CD4-positive, alpha-beta T cell treated with Interleukin-4 for 1 hour (primary cell): ENCODE results near the gene MVP.
"Not testable (repeated sequence)": the region's sequence is repeated elsewhere in the genome, so short reads cannot be mapped to it uniquely, and the experiment has no call there.

ENCODE experiments used
- DNase-seq, 2 donors: peaks; one replicate each; pipeline ENCODE4 v3.0.0-alpha.2; 2020 to 2022

The MVP gene

DNA sequence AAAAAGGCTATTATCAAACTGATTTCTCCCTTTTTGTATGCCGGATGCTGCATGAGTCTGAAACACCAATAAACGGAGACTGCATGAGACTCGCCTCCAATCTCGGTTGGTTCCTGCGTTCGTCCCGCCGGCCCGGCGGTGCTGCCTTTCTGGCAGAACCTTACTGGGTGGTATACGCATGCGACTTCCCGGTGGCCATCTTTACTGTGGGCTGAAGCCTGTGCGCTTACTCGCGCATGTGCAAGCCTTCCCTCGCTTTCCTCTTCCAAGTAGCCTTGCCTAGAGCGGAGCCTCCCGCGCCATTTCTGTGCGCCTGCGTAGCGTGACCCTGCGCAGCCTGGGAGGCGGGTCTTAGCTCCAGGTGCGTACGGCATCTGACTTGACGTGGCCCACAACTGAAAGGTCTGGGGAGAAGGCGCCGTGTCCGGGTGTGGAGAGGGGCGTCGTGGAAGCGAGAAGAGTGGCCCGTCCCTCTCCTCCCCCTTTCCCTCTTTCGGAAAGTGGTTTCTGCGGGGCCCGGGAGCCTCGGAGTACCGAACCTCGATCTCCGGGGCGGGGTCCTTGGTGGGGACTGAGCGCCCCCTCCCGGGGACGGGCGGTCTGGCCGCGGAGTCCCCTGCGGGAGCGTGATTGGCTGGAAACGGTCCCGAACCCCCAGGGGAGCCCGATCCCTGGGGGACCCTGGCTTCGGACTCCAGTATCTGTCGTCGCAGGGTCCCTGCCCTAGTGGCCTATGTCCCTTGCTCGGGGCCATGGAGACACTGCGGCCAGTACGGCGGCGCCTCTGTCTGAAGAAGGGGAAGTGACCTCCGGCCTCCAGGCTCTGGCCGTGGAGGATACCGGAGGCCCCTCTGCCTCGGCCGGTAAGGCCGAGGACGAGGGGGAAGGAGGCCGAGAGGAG, 4.2 kb upstream of the MVP start, which contains the start of gene PAGR1:
Gene PAGR1 (plus strand): TSS at position 360 of the 901 bp plus-strand sequence. CDS start 374 bp downstream, at position 734.
- peak; percentile 100 for DNase-seq

DNA sequence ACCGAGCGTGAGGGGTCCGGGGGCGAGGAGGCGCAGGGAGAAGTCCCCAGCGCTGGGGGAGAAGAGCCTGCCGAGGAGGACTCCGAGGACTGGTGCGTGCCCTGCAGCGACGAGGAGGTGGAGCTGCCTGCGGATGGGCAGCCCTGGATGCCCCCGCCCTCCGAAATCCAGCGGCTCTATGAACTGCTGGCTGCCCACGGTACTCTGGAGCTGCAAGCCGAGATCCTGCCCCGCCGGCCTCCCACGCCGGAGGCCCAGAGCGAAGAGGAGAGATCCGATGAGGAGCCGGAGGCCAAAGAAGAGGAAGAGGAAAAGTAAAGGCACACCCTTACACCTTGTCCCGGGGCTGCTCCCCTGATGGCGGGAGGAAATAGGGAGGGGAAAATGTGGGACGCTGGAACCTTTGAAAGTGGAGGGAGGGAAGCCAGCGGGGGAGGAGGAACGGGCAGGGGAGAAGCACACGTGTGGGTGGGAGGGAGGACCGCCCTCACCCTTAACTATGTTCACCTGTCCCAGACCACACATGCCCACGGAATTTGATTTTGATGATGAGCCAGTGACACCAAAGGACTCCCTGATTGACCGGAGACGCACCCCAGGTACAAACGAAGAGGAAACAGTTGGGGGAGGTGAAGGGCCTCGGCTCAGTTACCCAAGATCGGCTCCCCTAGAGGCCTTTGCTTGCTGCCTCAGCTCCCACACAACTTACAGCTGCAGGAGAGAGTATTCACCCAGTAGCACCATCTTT, 3.4 kb upstream of the MVP start:
- DNase-seq: peak; percentile 43 to 50

DNA sequence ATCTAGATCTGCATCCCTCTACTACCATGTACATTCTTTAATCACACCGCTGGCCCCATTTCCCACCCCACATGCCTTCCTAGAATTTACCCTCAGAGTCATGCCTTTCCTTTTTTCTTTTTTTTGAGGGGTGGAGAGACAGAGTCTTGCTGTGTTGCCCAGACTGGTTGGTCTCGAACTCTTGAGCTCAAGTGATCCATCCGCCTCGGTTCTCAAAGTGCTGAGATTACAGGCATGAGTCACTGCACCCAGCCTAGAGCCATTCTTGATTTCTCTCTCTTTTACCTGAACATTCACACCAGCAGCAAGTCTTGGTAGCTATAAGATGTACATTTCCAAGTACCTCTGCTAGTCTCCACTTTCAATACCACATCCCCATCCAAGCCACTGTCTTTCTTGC, 2.2 kb upstream of the MVP start:
- DNase-seq: no peak

DNA sequence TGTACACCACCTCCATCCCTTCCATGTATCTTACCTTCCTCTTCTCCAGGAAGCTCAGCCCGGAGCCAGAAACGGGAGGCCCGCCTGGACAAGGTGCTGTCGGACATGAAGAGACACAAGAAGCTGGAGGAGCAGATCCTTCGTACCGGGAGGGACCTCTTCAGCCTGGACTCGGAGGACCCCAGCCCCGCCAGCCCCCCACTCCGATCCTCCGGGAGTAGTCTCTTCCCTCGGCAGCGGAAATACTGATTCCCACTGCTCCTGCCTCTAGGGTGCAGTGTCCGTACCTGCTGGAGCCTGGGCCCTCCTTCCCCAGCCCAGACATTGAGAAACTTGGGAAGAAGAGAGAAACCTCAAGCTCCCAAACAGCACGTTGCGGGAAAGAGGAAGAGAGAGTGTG, 756 bp upstream of the MVP start:
- DNase-seq: no peak

DNA sequence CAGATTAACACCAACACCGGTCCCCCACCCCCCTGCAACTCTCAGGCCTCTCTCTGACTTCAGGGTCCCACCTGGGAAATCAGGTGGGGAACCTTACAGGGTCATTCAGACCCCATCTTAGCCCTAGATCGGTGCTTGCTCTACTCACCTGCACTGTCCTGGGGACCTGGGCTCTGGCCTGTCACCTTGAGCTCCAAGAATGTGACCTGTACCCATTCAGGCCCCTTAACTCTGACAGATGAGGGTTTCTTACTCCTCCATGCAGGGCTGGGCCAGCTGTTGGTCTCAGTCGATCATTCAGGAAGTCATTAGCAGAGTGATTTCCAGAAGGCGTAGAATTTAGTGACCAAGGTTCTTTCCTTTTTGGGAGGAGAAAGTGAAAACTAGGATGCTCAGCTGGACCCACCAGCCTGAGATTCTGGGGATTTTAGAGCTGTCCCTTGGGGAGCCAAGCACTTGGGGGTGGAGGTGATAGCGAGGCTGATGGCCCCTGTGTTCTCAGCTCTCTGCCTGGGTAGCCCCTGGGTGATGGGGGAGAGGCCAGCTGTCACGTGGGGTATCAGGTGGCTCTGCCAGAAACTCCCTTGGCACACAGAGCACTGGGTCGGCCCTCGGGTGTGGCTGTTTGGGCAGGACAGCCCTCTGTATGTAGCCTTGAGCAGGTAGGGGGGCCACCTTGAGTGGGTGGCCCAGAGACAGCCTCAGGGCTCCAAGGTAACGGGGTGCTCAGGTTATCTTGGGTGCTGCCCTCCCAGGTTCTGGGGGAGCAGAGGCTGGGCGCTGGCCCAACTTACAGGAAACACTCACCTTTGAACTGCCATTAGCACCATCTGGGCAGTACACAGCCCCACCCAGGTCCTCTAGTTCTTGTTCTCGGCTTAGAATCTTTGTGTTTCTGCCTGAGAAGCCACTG, 724 bp downstream of the MVP start:
- peak; percentile 55 to 60 for DNase-seq

DNA sequence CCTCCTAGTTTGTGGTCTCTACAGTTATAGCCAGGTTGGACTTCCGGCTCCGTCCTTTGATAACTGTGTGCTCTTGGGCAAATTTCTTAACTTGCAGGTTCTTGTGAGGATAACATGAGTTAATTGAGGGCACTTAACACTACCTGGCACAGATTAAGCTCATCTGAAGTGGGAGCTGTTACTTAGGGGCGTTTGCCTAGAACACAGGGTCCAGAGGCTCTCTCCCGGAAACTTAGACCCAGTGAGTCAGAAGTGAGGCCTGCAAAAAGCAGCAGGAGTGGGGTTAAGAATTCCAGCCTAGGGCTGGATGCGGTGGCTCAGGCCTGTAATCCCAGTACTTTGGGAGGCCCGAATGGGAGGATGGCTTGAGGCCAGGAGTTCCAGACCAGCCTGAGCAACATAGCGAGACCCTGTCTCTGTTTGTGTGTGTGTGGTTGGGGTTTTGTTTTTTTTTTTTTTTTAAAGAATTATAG, 1.4 kb downstream of the MVP start:
- no peak for DNase-seq

DNA sequence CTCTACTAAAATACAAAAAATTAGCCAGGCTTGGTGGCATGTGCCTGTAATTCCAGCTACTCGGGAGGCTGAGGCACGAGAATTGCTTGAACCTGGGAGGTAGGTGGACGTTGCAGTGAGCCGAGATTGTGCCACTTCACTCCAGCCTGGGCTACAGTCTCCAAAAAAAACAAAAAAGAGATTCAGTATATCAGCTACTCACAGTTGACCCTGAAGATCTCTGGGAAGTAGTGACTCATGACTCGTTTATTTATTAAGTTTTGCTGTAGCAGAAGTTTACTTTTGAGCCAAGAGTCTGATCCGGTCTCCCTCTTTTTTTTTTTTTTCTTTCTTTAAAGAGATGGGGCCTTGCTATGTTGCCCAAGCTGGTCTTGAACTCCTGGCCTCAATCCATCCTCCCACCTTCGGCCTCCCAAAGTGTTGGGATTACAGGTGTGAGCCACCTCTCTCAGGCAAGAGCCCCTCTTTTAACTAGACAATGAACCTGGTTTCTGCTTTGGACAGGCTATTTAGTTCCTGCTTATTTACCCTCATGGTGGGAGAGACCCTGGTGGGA, 4.4 kb downstream of the MVP start:
- no peak for DNase-seq

DNA sequence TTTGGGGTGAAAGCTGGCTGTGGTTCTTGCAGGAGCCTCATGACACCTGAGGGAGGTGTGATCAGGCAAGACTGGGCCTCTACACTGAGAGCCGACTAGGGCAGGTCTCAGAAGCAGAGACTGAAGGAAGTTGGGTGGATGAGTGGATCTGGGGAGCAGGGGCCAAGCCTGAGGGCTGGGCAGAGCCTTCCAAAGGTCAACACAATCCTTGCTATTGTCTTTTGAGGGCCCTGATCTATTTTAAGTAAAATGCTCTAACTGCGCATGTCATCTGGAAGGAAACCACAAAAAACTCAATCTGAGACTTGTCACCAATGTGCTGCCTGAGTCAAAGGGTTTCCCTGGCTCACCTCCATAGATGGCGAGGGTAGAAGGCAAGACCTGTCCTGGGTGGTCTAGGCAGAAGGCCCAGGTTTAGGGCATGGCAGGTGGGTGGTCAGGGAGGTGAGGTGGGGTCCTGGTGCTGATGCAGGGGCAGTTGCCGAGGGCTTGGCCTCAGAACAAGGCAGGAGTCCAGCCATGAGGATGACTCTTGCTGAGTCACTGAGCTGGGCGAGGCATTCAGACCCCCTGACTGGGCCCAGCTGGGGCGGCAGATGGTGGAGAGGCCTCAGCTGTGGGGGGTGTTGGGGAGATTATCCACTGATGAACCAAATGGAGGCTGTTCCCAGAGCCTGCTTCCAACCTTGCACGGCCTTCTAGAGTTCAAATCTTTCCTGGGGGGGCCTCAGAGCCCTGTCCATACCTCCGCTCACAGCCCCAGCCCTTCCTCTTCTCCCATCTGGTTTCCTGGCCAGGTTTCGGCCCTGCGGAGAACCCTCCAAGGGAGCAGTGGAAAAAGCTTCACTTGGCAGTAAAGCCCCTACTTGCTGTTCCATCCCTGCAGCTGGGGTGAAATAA, 5.1 kb downstream of the MVP start:
- peak in 1 of 2 donors; percentile 37 for DNase-seq

DNA sequence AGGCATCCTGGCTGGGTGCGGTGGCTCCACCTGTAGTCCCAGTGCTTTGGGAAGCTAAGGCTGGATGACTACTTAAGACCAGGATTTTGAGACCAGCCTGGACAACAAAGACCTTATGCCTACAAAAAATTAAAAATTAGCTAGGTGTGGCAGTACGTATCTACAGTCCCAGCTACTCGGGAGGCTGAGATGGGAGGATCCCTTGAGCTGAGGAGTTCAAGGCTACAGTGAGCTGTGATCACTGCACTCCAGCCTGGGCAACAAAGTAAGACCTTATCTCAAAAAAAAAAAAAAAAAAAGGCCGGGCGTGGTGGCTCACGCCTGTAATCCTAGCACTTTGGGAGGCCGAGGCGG, 6.1 kb downstream of the MVP start:
- no peak for DNase-seq

DNA sequence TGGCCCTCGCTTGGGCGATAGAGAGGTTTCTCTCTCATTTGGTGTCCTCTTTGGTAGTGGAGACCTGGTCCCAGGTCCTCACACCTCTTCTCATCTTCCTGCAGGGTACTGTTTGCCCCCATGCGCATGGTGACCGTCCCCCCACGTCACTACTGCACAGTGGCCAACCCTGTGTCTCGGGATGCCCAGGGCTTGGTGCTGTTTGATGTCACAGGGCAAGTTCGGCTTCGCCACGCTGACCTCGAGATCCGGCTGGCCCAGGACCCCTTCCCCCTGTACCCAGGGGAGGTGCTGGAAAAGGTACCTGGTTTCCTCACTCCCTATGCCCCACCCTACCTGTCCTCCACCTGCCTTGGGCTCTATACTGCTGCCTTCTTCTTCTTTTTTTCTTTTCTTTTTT, 10.5 kb downstream of the MVP start:
- no peak for DNase-seq

DNA sequence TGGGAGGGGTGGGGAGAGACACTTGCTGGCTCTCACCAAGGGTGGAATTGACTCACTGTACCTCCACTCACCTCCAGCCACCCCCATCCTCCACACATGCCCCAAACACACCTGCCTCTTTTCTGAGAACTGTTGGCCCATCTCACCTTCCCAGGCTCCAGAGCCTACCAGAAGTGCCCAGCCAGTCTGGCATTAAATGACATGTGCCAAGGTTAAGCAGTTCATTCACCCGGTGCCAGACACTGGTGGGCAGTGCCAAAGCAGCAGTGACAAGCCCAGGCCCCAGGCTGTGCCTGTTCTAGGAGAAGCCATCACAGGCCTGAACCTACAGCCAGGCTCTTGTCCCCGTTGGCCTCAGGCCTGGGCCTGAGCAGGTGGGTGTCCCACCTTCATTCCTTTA, 11.2 kb downstream of the MVP start:
- no peak for DNase-seq

DNA sequence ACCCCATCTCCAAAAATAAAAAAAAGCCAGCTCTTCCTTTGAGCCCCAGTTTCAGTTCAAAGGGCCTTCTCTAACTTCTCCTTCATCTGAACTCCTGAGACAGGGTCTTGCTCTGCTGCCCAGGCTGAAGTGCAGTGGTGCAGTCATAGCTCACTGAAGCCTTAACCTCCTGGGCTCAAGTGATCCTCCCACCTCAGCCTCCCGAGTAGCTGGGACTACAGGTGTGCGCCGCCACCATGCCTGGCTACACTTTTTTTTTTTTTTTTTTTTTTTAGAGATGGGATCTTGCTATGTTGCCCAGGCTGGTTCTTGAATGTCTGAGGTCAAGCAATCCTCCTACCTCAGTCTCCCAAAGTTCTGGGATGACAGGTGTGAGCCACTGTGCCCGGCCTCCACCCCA, 13.0 kb downstream of the MVP start:
- not testable (repeated sequence) for DNase-seq

DNA sequence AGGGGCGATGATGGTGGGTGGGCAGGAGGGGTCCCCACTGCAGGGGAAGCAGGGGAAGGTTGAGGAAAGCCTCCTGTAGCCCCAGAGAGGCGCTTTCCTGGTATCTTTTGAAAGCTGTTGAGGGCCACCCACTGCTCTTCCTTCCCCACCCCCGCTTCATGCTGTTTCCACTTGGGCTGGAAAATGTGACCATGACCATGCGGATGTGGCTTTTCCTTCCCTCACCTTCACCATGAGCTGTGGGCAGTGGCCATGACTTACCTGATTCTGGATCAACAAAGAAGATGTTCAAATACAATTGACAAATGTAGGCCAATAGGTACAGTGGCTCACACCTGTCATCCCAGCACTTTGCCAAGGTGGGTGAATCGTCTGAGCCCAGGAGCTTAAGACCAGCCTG, 13.8 kb downstream of the MVP start:
- no peak for DNase-seq

DNA sequence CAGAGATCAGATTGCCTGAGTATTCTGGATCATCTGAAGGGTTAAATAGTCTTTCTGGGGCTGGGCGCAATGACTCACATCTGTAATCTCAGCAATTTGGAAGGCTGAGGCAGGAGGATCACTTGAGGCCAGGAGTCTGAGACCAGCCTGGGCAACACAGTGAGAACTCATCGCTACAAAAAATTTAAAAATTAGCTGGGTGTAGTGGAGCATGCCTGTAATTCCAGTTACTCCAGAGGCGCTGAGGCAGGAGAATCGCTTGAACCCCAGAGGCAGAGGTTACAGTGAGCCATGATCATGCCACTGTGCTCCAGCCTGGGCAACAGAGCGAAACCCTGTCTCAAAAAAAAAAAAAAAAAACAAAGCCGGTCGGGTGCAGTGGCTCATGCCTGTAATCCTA, 15.7 kb downstream of the MVP start:
- no peak for DNase-seq

DNA sequence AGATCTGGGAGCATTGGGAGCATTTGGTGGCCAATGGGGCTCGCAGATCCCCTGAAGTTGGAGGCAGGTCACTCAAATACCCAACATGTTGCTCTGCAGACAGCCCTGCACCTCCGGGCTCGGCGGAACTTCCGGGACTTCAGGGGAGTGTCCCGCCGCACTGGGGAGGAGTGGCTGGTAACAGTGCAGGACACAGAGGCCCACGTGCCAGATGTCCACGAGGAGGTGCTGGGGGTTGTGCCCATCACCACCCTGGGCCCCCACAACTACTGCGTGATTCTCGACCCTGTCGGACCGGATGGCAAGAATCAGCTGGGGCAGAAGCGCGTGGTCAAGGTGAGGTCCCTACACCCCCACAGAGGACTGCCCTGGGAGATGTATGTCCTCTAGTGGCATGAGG, 16.4 kb downstream of the MVP start:
- DNase-seq: no peak

DNA sequence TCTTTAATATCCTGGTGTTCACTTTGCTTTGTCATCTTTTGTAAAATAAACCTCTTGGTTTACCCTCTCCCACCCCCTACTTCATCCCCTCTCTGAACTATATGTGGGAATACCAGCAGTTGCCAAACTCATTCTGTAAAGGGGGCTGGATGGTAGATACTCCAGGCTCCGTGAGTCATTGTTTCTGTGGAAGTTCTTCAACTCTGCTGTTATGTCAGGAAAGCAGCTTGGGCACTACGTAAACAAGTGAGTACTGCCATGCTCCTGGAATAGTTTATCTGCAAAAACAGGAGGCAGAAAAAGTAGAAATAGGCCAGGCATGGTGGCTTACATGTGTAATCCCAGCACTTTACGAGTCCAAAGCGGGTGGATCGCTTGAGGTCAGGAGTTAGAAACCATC, 17.6 kb downstream of the MVP start:
- no peak for DNase-seq

DNA sequence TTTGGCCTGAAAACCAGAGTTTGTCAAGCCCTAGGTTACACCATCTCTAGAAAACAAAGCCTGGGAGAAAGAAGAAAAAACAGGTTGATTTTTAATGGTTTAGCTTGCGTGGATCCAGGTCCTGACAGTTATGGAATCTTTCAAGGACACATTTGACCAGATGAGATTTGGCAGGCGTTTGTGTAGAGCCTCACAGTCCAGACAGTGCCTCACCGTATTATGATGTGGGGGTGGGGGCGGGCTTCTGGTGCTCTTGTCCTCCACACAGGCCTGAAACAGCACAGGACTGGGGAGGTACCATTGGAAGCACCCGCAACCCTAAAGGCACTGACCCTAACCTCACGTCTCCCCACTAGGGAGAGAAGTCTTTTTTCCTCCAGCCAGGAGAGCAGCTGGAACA, 19.6 kb downstream of the MVP start:
- DNase-seq: no peak

DNA sequence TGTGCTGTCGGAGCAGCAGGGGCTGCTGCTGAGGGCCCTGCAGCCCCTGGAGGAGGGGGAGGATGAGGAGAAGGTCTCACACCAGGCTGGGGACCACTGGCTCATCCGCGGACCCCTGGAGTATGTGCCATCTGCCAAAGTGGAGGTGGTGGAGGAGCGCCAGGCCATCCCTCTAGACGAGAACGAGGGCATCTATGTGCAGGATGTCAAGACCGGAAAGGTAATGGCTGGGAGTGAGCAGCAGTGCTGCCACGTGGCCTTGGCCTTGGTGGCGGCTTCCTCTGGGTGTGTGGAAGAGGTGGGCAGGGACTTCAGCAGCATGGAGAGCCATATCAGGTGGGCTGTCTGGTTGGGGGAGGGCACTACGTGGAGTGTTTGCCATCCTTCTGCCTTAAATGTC, 20.0 kb downstream of the MVP start:
- DNase-seq: no peak

DNA sequence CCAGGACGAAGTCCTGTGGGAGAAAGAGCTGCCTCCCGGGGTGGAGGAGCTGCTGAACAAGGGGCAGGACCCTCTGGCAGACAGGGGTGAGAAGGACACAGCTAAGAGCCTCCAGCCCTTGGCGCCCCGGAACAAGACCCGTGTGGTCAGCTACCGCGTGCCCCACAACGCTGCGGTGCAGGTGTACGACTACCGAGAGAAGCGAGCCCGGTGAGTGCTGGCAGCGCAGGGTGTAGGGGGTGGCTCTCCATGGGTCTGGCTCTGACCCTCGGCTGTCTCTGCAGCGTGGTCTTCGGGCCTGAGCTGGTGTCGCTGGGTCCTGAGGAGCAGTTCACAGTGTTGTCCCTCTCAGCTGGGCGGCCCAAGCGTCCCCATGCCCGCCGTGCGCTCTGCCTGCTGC, 21.4 kb downstream of the MVP start:
- no peak for DNase-seq

DNA sequence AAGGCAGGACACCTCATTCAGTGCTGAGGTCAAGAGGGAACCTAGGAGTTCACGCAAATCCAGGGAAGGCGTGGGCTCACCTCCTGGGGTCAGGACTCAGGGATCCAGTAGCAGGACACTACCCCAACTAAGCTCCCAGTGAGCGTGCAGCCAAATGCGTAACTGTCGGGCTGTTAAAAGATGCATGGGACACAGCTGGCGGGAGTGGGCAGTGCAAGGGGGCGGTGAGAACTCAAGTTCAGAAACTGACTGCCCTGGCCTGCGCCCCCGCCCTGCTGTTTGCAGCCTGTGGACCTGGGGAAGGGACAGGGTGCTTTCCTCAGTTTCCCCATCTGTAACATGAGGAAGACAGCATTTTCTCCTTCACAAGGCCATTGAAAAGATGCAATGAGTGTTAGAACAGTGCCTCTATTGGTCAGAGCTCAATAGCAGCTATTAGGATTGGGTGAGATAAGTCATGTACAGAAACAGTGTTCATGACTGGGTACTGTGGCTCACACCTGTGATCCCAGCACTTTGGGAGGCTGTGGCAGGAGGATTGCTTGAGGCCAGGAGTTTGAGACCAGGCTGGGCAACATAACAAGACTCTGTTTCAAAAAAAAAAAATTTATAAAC, 22.6 kb downstream of the MVP start:
- DNase-seq: no peak

DNA sequence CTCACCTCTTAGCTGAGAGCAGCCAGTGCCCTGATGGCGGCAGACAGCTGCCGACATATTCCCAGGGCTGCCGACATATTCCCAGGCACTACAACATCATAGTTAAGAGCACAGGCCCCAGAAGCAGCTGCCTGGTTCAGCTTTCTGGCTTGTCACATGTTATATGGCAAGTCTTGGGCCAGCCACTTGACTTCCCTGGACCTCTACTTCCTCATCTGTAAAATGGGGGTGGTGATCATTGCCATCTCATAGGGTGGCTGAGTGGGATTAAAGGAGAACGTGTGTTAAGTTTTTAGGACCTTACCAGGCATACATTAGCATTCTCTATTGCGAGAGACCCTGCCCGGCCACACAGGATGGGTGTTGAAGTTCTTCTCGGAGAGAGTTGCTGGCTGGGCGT, 23.7 kb downstream of the MVP start:
- DNase-seq: no peak
